Measurements from ENCODE around the gene ITSN2.
"Not testable (repeated sequence)": the region's sequence is repeated elsewhere in the genome, so short reads cannot be mapped to it uniquely, and the experiment has no call there.

Gene ITSN2

GRCh38 chr2:24360050-24360962, at the start of gene ITSN2:
ITSN2 (minus strand) TSS chr2:24360536; CDS start chr2:24328082, 32,454 bp downstream.
- peak; percentile 94 for DNase-seq (ENCODE audit: low spot score)

- DNase-seq (ENCODE audit: low spot score), result no peak
These were observed 48.8 kb upstream of the ITSN2 start for GRCh38 chr2:24409171-24409570.

GRCh38 chr2:24408704-24409103, 48.4 kb upstream of the ITSN2 start:
- not testable (repeated sequence) for DNase-seq (ENCODE audit: low spot score)

GRCh38 chr2:24404491-24404921, 44.2 kb upstream of the ITSN2 start:
- peak; percentile 67 for DNase-seq (ENCODE audit: low spot score)

- no peak for DNase-seq (ENCODE audit: low spot score)
These were observed 43.5 kb upstream of the ITSN2 start for GRCh38 chr2:24403832-24404212.

GRCh38 chr2:24403168-24403831, 43.0 kb upstream of the ITSN2 start:
- no peak for DNase-seq (ENCODE audit: low spot score)

- DNase-seq (ENCODE audit: low spot score), result no peak
These were observed 42.1 kb upstream of the ITSN2 start for GRCh38 chr2:24402242-24403097.

- DNase-seq (ENCODE audit: low spot score), result no peak
These were observed 40.0 kb upstream of the ITSN2 start for GRCh38 chr2:24400207-24400907.

GRCh38 chr2:24399434-24400206, 39.3 kb upstream of the ITSN2 start:
- no peak for DNase-seq (ENCODE audit: low spot score)

GRCh38 chr2:24394998-24395397, 34.7 kb upstream of the ITSN2 start:
- DNase-seq (ENCODE audit: low spot score), result no peak

GRCh38 chr2:24392542-24393059, 32.3 kb upstream of the ITSN2 start:
- DNase-seq (ENCODE audit: low spot score), result no peak

- DNase-seq (ENCODE audit: low spot score), result no peak
These were observed 25.0 kb upstream of the ITSN2 start for GRCh38 chr2:24385366-24385765.

- peak; percentile 84 for DNase-seq (ENCODE audit: low spot score)
These were observed 22.2 kb upstream of the ITSN2 start for GRCh38 chr2:24382363-24383073.

GRCh38 chr2:24380820-24381219, 20.5 kb upstream of the ITSN2 start:
- no peak for DNase-seq (ENCODE audit: low spot score)

GRCh38 chr2:24375349-24376087, 15.2 kb upstream of the ITSN2 start:
- no peak for DNase-seq (ENCODE audit: low spot score)

GRCh38 chr2:24374301-24374700, 14.0 kb upstream of the ITSN2 start:
- no peak for DNase-seq (ENCODE audit: low spot score)

- DNase-seq (ENCODE audit: low spot score), result no peak
These were observed 11.7 kb upstream of the ITSN2 start for GRCh38 chr2:24372033-24372432.

- no peak for DNase-seq (ENCODE audit: low spot score)
These were observed 5.5 kb upstream of the ITSN2 start for GRCh38 chr2:24365826-24366225.

- peak; percentile 32 for DNase-seq (ENCODE audit: low spot score)
These were observed 4.7 kb upstream of the ITSN2 start for GRCh38 chr2:24365051-24365450.

Data from AG20443 (cell line).